ENCODE results near the gene SFXN5.

- no peak for TF ChIP-seq POLR2AphosphoS5 (IDR thresholded peaks at IDR 0.05; ENCODE audit: low read depth, low read length)
- no peak for TF ChIP-seq TAF1 (IDR thresholded peaks at IDR 0.05; ENCODE audit: borderline replicate concordance, insufficient read depth, low read length)
- TF ChIP-seq REST (IDR thresholded peaks at IDR 0.05; ENCODE audit: insufficient read depth in 1 of 2, low read depth in 2 of 2, low read length in 2 of 2) = no peak
- no peak for TF ChIP-seq FOXP2 (optimal IDR thresholded peaks at IDR 0.05; ENCODE audit: borderline replicate concordance, extremely low read depth, extremely low read length, insufficient read depth)
- no peak for TF ChIP-seq SIN3A (IDR thresholded peaks at IDR 0.05; ENCODE audit: borderline replicate concordance, insufficient read depth, low read length)
Observed at GRCh38 chr2:73107211-73107926, 35.9 kb upstream of the SFXN5 start.

All from PFSK-1 (cell line).